ENCODE results near the gene TPRKB. TPM values are rescaled to one million over a fixed set of nuclear protein-coding genes. Genes with fewer than 3 reads are reported as not detected.

Gene TPRKB
- 16.8 and 18.8 TPM in 2 replicates for total RNA-seq

DNA sequence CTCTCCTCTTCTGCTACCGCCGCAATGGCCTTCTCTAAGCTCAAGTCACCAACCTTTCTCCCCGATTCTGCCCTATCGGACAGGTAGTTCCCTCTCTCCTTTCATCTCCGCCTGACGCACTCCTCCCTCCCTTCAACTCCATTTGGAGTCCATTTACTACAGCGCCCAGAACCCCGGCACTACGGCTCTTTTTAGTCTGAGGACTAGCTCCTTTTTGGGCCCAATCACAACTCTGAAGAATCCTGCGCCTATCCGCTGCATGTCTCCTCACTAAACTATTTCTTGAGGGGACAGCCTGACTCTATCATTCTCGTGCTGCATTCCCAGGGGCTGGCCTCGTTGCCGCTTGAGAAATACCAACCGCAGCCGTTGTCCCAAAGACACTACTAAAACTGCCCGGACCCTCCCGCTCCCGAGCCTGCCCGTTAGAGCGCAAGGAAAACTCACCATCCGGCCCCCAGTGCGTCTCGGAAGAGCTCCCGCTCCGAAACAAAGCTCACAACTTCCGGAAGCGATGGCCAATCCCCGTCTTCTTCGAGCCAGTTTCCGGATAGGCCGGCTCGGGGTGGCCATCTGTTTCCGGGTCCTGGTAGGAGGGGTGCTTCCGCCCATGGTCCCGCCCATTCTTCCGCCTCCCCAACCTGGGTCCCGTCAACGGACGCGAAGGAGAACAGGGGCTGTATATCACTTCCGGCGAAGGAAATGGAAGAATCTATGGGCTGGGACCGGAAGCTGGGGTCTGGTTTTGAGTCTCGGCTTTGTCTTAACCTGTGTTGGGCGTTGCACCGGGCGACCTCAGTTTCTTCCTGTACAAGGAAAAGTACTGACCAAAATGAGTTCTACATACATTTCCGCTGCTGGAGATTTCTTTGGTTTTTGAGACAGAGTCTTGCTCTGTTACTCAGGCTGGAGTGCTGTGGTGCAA, at the start of gene TPRKB:
TPRKB (minus strand) TSS at position 491 of the 925 bp plus-strand sequence. CDS start 2,776 bp downstream, outside the sequence.

DNA sequence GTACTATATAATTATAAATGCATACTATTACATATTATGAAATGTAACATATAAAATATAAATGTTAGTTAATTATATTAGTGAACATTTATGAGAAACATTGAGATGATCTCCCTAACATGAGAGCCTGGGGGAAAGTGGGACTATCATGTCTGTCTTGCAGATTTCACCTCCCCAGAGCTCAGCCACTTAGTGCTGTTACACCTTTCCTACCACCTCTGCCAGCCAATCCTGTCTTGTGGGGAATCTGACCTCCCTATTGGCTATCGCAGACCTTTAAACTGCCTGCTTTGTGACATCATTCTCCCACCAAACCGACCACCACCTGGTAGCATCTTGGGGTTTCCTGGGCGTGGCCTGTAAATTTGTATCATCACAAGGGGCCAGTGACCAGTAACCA, 46.7 kb upstream of the TPRKB start, which contains the start of gene C2orf78:
C2orf78 (plus strand) TSS at position 301 of the 400 bp plus-strand sequence. CDS start 127 bp downstream, outside the sequence.

DNA sequence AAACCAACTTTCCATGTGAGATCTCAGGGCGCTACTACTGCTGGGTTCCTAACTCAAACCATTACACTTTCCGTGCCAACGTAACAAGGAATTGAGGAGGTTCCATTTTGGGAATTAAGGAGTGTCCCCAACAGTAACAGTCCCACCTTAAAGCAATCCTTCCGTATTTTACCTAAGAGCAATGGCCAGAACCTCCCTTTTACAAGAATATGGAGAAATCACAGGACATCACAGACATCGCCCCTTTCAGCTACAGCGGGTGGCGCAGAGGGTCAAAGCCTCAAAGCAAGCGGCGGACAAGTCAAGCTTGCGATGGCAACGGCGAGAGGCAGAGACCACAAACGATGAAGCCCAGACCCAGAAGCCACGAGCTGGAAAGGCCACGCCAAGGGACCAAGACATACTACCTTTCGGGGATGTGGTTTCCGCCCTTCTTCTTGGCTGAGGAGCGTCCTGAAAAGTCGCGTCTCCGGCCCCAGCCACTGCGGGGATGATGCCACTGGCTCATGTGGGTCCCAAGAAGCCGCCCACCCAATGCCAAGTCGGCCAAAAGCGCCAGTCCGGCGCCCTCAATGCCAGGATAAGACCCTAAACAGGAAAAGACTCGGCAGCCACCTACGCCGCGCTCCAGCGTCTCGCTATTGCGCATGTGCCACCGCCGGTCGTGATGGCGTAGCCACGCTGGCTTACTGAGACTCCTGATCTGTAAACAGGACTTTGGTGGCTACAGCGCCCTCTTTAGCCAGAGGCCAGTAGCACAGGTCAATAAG, 42.5 kb upstream of the TPRKB start, which contains the start of gene DUSP11:
DUSP11 (minus strand) TSS at position 637 of the 770 bp plus-strand sequence; CDS start at position 508, 129 bp downstream.

Other genes starting within 250 kb of the TPRKB start
- gene NAT8, start 94.9 kb downstream of the TPRKB start, total RNA-seq: not detected in 2 replicates
- gene DUSP11, start 42.8 kb upstream of the TPRKB start, total RNA-seq: 38.3 and 47.5 TPM in 2 replicates
- gene C2orf78, start 46.8 kb upstream of the TPRKB start, total RNA-seq: not detected in 2 replicates
- 34.9 and 61.8 TPM in 2 replicates for gene STAMBP, start 91.6 kb upstream of the TPRKB start, total RNA-seq
- under 0.01 and 0.21 TPM in 2 replicates for gene ACTG2, start 155.7 kb upstream of the TPRKB start, total RNA-seq
- gene DGUOK, start 189.5 kb upstream of the TPRKB start, total RNA-seq: 29.6 and 45.5 TPM in 2 replicates
- 8.9 and 15.1 TPM in 2 replicates for gene TET3, start 247.6 kb upstream of the TPRKB start, total RNA-seq

All from nasal cavity respiratory epithelium epithelial cell of viscerocranial mucosa (primary cell).